Muscle layer of colon (tissue), 2 donors: Measurements from ENCODE around the gene TTLL11.

Source experiments
- H3K27ac ChIP-seq: one replicate; pipeline ENCODE4 v1.7.0; 2013; ENCODE audit warnings: low read depth, mild to moderate bottlenecking, low read length, moderate library complexity
- H3K27me3 ChIP-seq, 2 donors: one replicate each; pipeline ENCODE4 v1.7.0; 2013; ENCODE audit warnings: low read length in 2 of 2, mild to moderate bottlenecking in 2 of 2; ENCODE audit not compliant: insufficient read depth in 2 of 2, control insufficient read depth in 1 of 2
- H3K36me3 ChIP-seq: one replicate; pipeline ENCODE4 v1.7.0; 2013; ENCODE audit warnings: mild to moderate bottlenecking, low read length; ENCODE audit not compliant: insufficient read depth
- H3K4me1 ChIP-seq: one replicate; pipeline ENCODE4 v1.7.0; 2013; ENCODE audit warnings: mild to moderate bottlenecking, low read length; ENCODE audit not compliant: insufficient read depth
- H3K4me3 ChIP-seq, 2 donors: one replicate each; pipeline ENCODE4 v1.7.0; 2013; ENCODE audit warnings: low read length in 2 of 2, low read depth in 1 of 2, mild to moderate bottlenecking in 1 of 2, moderate library complexity in 1 of 2
- H3K9ac ChIP-seq: one replicate; pipeline ENCODE4 v1.7.0; 2013; ENCODE audit warnings: low read length
- H3K9me3 ChIP-seq: one replicate; pipeline ENCODE4 v1.7.0; 2013; ENCODE audit warnings: mild to moderate bottlenecking, low read length
- donor health status: abdominal sarcoma.
- donor health status: Adenocarcinoma of cecum.

The TTLL11 gene

DNA sequence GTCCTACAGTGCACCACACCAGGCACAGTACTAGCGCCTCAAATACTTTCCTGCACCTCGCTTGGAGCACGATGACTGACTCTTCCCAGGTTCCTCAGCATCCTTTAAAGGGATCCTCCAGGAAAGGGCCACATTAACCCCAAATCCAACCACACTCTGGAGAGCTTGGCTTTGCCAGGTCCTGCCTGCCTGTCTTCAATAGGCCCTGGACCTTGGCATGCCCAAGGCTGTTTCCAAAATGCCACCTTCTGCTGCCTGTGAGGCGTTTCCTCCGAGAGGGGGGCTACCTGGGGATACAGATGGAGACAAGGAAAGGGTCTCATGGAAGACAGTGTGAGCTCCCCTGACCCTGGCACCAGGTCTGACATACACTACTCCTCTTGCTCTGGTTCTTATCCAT is 271.8 kb downstream of the TTLL11 start:
- Histone ChIP-seq H3K9ac (no peak overlapping the region), H3K4me3 (no peak overlapping the region), H3K36me3 (no peaks in the 10 kb centered on the region), H3K9me3 (no peaks in the 10 kb centered on the region), H3K4me1 (no peaks in the 10 kb centered on the region), H3K27ac (no peak overlapping the region), H3K27me3 (no peaks in the 10 kb centered on the region)

GRCh38 chr9:121820286-121821005 is 272.7 kb downstream of the TTLL11 start:
- Histone ChIP-seq H3K27me3 (no peaks in the 10 kb centered on the region), H3K9ac (no peak overlapping the region), H3K4me3 (no peak overlapping the region), H3K9me3 (no peaks in the 10 kb centered on the region), H3K4me1 (no peaks in the 10 kb centered on the region), H3K27ac (no peak overlapping the region), H3K36me3 (no peaks in the 10 kb centered on the region)

DNA sequence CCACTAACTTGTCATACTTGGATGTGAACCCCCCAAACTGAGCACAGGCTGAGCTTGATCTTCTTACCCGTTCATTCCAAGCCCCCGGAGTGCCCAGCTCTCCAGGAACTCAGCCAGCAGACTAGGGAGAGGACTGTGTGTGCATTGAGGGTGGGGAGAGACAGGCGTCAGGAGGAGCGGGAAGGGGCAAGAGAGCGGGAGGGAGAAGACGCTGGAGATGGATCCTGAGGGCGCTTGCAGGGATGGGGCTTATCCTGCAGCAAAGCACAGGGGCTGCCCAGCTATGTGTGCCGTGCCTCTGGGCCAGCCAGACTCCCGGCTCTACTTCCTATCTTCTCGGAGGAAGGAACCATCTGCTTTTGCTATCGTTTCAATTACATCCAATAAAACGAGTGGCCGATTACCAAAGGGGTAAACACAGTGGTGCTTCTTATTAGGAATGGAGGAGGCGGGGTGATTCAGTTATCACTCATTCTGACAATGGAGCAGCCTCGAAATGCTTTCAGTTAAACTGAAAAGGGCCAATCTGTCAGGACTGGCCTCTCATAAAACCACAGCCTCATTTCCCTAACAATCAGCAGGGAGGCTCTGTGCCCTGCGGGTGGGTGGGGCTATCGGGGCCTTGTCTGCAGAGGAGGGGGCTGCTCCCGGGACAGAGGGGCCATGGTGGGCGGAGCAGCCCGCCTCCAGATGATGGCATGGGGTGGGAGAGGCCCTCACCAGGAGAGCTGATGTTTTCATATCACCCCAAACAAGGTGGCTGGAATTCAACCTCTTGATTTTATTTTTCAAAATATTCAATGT is 273.5 kb downstream of the TTLL11 start:
- Histone ChIP-seq H3K27ac (no peak overlapping the region), H3K4me3 (no peak overlapping the region)

GRCh38 chr9:121818841-121819427 is 274.2 kb downstream of the TTLL11 start:
- Histone ChIP-seq H3K9ac (no peak overlapping the region), H3K4me1 (no peaks in the 10 kb centered on the region)

More for the DNA sequence above, 273.5 kb downstream of the TTLL11 start:
- H3K9me3 ChIP-seq, result no peaks in the 10 kb centered on the region
- H3K36me3 ChIP-seq, result no peaks in the 10 kb centered on the region
- no peaks in the 10 kb centered on the region for H3K27me3 ChIP-seq
- H3K4me1 ChIP-seq, result no peaks in the 10 kb centered on the region
- H3K9ac ChIP-seq, result no peak overlapping the region

GRCh38 chr9:121818016-121818661 is 275.0 kb downstream of the TTLL11 start:
- Histone ChIP-seq H3K27ac (no peak overlapping the region), H3K27me3 (no peaks in the 10 kb centered on the region), H3K9ac (no peak overlapping the region), H3K9me3 (no peaks in the 10 kb centered on the region), H3K36me3 (no peaks in the 10 kb centered on the region), H3K4me1 (no peaks in the 10 kb centered on the region), H3K4me3 (no peak overlapping the region)

More at GRCh38 chr9:121818841-121819427, 274.2 kb downstream of the TTLL11 start:
- Histone ChIP-seq H3K4me3 (no peak overlapping the region), H3K9me3 (no peaks in the 10 kb centered on the region), H3K27me3 (no peaks in the 10 kb centered on the region), H3K27ac (no peak overlapping the region), H3K36me3 (no peaks in the 10 kb centered on the region)

- Histone ChIP-seq H3K27ac (no peak overlapping the region), H3K36me3 (no peaks in the 10 kb centered on the region), H3K9ac (no peak overlapping the region), H3K27me3 (no peaks in the 10 kb centered on the region), H3K4me1 (no peaks in the 10 kb centered on the region), H3K9me3 (no peaks in the 10 kb centered on the region), H3K4me3 (no peak overlapping the region)
These were observed 275.6 kb downstream of the TTLL11 start for GRCh38 chr9:121817476-121817875.

DNA sequence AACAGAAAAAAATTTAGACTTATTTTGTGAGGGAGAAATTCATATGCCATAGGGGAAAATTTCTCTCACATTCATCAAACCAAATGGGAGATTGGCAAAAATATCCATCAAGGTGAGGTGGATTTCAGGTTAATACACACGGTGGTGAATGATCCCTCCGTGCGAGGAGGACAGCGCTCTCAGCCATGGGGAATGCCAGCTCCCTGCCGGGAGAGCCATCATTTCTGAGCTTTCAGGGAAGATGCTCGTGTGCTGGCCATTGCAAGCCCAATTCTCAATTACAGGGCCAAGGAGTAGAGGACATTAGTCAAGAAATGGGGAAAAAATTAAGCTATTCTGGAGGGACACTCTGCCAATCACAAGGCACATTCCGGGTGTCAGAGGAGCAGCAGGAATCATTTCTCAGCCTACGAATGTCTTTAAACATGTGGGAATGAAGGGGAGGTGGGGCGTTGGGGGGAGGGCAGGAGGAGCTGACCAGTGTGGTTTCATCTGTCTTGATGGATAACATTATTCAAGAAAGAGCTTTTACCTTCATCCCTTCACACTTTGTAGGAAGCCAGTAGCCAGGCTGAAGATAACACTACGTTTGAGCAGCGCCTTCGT is 276.2 kb downstream of the TTLL11 start:
- Histone ChIP-seq H3K9ac (no peak overlapping the region), H3K36me3 (no peaks in the 10 kb centered on the region), H3K27me3 (no peaks in the 10 kb centered on the region), H3K4me1 (no peaks in the 10 kb centered on the region), H3K27ac (no peak overlapping the region), H3K9me3 (no peaks in the 10 kb centered on the region), H3K4me3 (no peak overlapping the region)

- Histone ChIP-seq H3K9me3 (no peaks in the 10 kb centered on the region), H3K4me1 (no peaks in the 10 kb centered on the region), H3K27me3 (no peaks in the 10 kb centered on the region), H3K9ac (no peak overlapping the region), H3K27ac (no peak overlapping the region), H3K4me3 (no peak overlapping the region), H3K36me3 (no peaks in the 10 kb centered on the region)
These were observed 276.7 kb downstream of the TTLL11 start for GRCh38 chr9:121816449-121816817.

DNA sequence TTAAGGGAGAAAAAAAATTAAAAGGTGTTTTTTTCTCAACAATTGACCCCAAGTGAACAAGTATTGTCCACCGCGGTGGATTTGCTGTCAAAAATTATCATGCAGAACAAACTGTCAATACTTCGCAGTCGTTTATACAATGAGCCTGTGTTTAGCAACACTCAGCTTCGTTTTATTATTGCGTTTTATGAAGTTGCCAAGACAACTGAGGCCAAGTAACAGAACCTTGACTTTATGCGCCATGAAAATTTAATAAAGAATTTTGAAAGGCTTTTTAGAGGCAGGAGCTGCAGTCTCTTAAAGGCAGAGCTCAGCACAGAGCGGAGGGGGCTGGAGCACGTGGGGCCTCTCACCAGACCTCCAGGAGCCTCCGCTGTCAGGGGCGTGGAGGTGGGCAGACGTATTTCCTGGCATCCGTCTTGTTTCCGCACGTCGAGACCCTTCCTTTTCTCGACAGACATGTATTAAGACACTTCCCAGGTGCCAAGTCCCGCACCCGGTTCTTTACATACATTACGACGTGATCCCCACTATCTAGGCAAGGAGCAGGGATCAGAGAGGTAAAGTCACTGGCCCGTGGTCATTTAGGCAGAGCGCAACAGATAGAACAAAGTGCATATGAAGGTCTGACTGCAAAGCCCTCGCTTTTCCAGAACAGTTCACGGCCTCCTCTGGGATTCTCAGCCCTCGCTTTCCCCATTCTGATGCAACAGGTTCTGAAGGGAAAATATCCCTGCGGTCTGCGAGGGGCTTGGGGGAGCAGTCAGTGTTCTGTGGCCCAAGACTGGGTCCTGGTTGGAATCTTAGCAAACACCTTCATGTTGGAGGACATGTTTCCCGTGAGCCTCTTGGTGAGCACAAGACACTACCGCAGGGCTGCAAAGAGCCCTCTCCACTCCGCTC is 277.3 kb downstream of the TTLL11 start:
- no peaks in the 10 kb centered on the region for H3K4me1 ChIP-seq
- H3K9me3 ChIP-seq, result no peaks in the 10 kb centered on the region
- no peaks in the 10 kb centered on the region for H3K27me3 ChIP-seq
- H3K36me3 ChIP-seq, result no peaks in the 10 kb centered on the region
- H3K27ac ChIP-seq, result no peak overlapping the region
- H3K9ac ChIP-seq, result no peak overlapping the region
- no peak overlapping the region for H3K4me3 ChIP-seq

GRCh38 chr9:121815084-121815483 is 278.0 kb downstream of the TTLL11 start:
- H3K4me3 ChIP-seq, result no peak overlapping the region
- no peaks in the 10 kb centered on the region for H3K36me3 ChIP-seq
- no peaks in the 10 kb centered on the region for H3K4me1 ChIP-seq
- no peaks in the 10 kb centered on the region for H3K9me3 ChIP-seq
- no peaks in the 10 kb centered on the region for H3K27me3 ChIP-seq
- H3K27ac ChIP-seq, result no peak overlapping the region
- H3K9ac ChIP-seq, result no peak overlapping the region
